Uterus (tissue), 2 donors: ENCODE results near the gene IL22.

Source experiments
- CTCF ChIP-seq, 4 experiments: fragments of 200-600 bp in 2 of 4; fragments of 450-650 bp in 2 of 4; sonication (generic) in 2 of 4; IDR thresholded peaks; one replicate each; pipeline ENCODE4 v1.5.1; 2016 to 2019; ENCODE audit warnings: antibody characterized with exemption in 4 of 4, mild to moderate bottlenecking in 2 of 4, moderate library complexity in 1 of 4
- POLR2A ChIP-seq, 2 donors: fragments of 450-650 bp; IDR thresholded peaks; one replicate each; pipeline ENCODE4 v1.6.1; 2016; ENCODE audit warnings: antibody characterized with exemption in 2 of 2, mild to moderate bottlenecking in 1 of 2, moderate library complexity in 1 of 2

GRCh38 chr12:68285541-68285940 lies 32.1 kb upstream of the IL22 start:
- TF ChIP-seq CTCF (IDR thresholded peaks at IDR 0.05) (no peak), POLR2A (IDR thresholded peaks at IDR 0.05) (no peak)
